H1 (cell line): ENCODE data around the gene RBM17. TPM values are rescaled to one million over a fixed set of nuclear protein-coding genes. Genes with fewer than 3 reads are reported as not detected.
"Not testable (repeated sequence)": the region's sequence is repeated elsewhere in the genome, so short reads cannot be mapped to it uniquely, and the experiment has no call there.

Experiments used
- CTCF ChIA-PET: fragments of 300-600 bp; sonication (Branson Sonifier 250); formaldehyde crosslinking; loops from one replicate; lab custom pipeline; 2021; ENCODE audit not compliant: partially characterized antibody; lab: Charles Lee
- POLR2A ChIA-PET: fragments of 300-600 bp; sonication (Branson Sonifier 250); formaldehyde crosslinking; loops from one replicate; lab custom pipeline; 2021; ENCODE audit warnings: inconsistent platforms; ENCODE audit not compliant: partially characterized antibody; lab: Charles Lee
- DNase-seq, 2 experiments: peaks; one replicate each; pipeline versions ENCODE4 v3.0.0 to v3.0.0-alpha.2; 2010 to 2022; ENCODE audit warnings: low spot score in 2 of 2, low read depth in 1 of 2, mixed read lengths in 1 of 2
- FAIRE-seq: peaks from 2 replicates; lab custom pipeline; 2011; peaks lifted over from hg19 to GRCh38; lab: Jason Lieb, UNC
- H2AFZ ChIP-seq: 2 replicates; pipeline ENCODE4 v1.8.1; 2012; ENCODE audit warnings: low read length, inconsistent platforms
- H2AK5ac ChIP-seq: 2 replicates; pipeline ENCODE4 v1.6.1; 2013; ENCODE audit warnings: low read depth, low read length
- H2BK120ac ChIP-seq: replicated peaks from 2 replicates; pipeline ENCODE3; 2013; ENCODE audit warnings: low read depth, low read length, inconsistent platforms
- H2BK12ac ChIP-seq: 2 replicates; pipeline ENCODE4 v1.6.1; 2013; ENCODE audit warnings: low read depth, low read length
- H2BK15ac ChIP-seq: 2 replicates; pipeline ENCODE4 v1.6.1; 2013; ENCODE audit warnings: low read length
- H2BK20ac ChIP-seq: 2 replicates; pipeline ENCODE4 v1.6.1; 2013; ENCODE audit warnings: low read length
- H2BK5ac ChIP-seq: 2 replicates; pipeline ENCODE4 v1.6.1; 2013; ENCODE audit warnings: low read depth, low read length
- H3K14ac ChIP-seq: 2 replicates; pipeline ENCODE4 v1.6.1; 2013; ENCODE audit warnings: inconsistent platforms; ENCODE audit not compliant: insufficient read length
- H3K18ac ChIP-seq: 2 replicates; pipeline ENCODE4 v1.6.1; 2013; ENCODE audit warnings: low read length; ENCODE audit errors: extremely low read depth
- H3K23ac ChIP-seq: 2 replicates; pipeline ENCODE4 v1.6.1; 2013; ENCODE audit warnings: inconsistent platforms; ENCODE audit not compliant: insufficient read length
- H3K23me2 ChIP-seq: 2 replicates; pipeline ENCODE4 v1.6.1; 2013; ENCODE audit warnings: low read depth, low read length
- H3K27ac ChIP-seq: 2 replicates; pipeline ENCODE4 v1.6.1; 2011; ENCODE audit warnings: low read depth, low read length, inconsistent platforms
- H3K27me3 ChIP-seq, 4 experiments: replicated peaks in 1 of 4; 1 replicate in 1 of 4; 2 replicates in 3 of 4; pipeline versions ENCODE4 v1.6.1 to v1.8.1; 2011 to 2013; ENCODE audit warnings: low read length in 3 of 4, mild to moderate bottlenecking in 3 of 4, inconsistent platforms in 2 of 4, mixed read lengths in 2 of 4, moderate library complexity in 1 of 4; ENCODE audit not compliant: control insufficient read depth in 3 of 4, insufficient read depth in 3 of 4; ENCODE audit errors: extremely low read depth in 1 of 4
- H3K36me3 ChIP-seq, 4 experiments: 2 replicates each; pipeline versions ENCODE4 v1.6.1 to v1.8.1; 2011 to 2013; ENCODE audit warnings: mild to moderate bottlenecking in 4 of 4, low read length in 3 of 4, moderate library complexity in 2 of 4, control low read depth in 1 of 4, inconsistent platforms in 1 of 4; ENCODE audit not compliant: insufficient read depth in 4 of 4, control insufficient read depth in 2 of 4
- H3K4ac ChIP-seq: replicated peaks from 2 replicates; pipeline ENCODE3; 2013; ENCODE audit warnings: low read length, low read depth, mixed read lengths, inconsistent platforms; ENCODE audit not compliant: insufficient read length
- H3K4me1 ChIP-seq, 4 experiments: replicated peaks in 1 of 4; 1 replicate in 1 of 4; 2 replicates in 3 of 4; pipeline versions ENCODE4 v1.6.1 to v1.8.1; 2011 to 2013; ENCODE audit warnings: low read length in 3 of 4, inconsistent platforms in 2 of 4, mixed read lengths in 1 of 4; ENCODE audit not compliant: insufficient read depth in 4 of 4, control insufficient read depth in 3 of 4
- H3K4me2 ChIP-seq, 2 experiments: 2 replicates each; pipeline versions ENCODE4 v1.6.1 to v1.8.1; 2011 to 2013; ENCODE audit warnings: low read depth in 2 of 2, low read length in 2 of 2, control low read depth in 1 of 2, inconsistent platforms in 1 of 2, mild to moderate bottlenecking in 1 of 2; ENCODE audit not compliant: insufficient read depth in 1 of 2
- H3K4me3 ChIP-seq, 4 experiments: fragments of 200-600, 300-600 bp in 1 of 4; sonication (generic), shearing (Covaris generic), sonication (Bioruptor Twin) in 1 of 4; 2 replicates each; pipeline versions ENCODE4 v1.5.1 to v1.8.1; 2011 to 2016; ENCODE audit warnings: low read length in 4 of 4, low read depth in 3 of 4, control low read depth in 2 of 4, inconsistent platforms in 2 of 4, mild to moderate bottlenecking in 2 of 4, mixed read lengths in 1 of 4, moderate library complexity in 1 of 4; ENCODE audit not compliant: insufficient read depth in 2 of 4; ENCODE audit errors: extremely low read depth in 1 of 4
- H3K56ac ChIP-seq: replicated peaks from 2 replicates; pipeline ENCODE3; 2013; ENCODE audit warnings: low read depth, mild to moderate bottlenecking, mixed read lengths, low read length, inconsistent platforms; ENCODE audit not compliant: insufficient read length
- H3K79me1 ChIP-seq: 2 replicates; pipeline ENCODE4 v1.6.1; 2013; ENCODE audit warnings: low read depth, low read length, control low read depth
- H3K79me2 ChIP-seq, 2 experiments: 2 replicates each; pipeline versions ENCODE4 v1.6.1 to v1.8.1; 2012 to 2013; ENCODE audit warnings: low read length in 2 of 2, mild to moderate bottlenecking in 2 of 2, inconsistent platforms in 1 of 2; ENCODE audit not compliant: insufficient read depth in 2 of 2, control insufficient read depth in 1 of 2
- H3K9ac ChIP-seq, 4 experiments: replicated peaks in 1 of 4; 1 replicate in 1 of 4; 2 replicates in 3 of 4; pipeline versions ENCODE4 v1.6.1 to v1.8.1; 2011 to 2013; ENCODE audit warnings: low read depth in 3 of 4, low read length in 3 of 4, control low read depth in 2 of 4, mild to moderate bottlenecking in 2 of 4, moderate library complexity in 2 of 4, inconsistent platforms in 1 of 4; ENCODE audit errors: extremely low read depth in 1 of 4
- H3K9me3 ChIP-seq, 2 experiments: 2 replicates each; pipeline versions ENCODE4 v1.6.1 to v1.8.1; 2012 to 2013; ENCODE audit warnings: mild to moderate bottlenecking in 2 of 2, moderate library complexity in 2 of 2, control low read depth in 1 of 2, inconsistent platforms in 1 of 2, low read depth in 1 of 2, low read length in 1 of 2, mixed read lengths in 1 of 2; ENCODE audit not compliant: insufficient read depth in 2 of 2
- H4K20me1 ChIP-seq, 2 experiments: replicated peaks in 1 of 2; 2 replicates each; pipeline versions ENCODE3 to v1.8.1; 2011 to 2013; ENCODE audit warnings: inconsistent platforms in 2 of 2, low read length in 2 of 2, mild to moderate bottlenecking in 1 of 2; ENCODE audit not compliant: insufficient read depth in 2 of 2, control insufficient read depth in 1 of 2
- H4K5ac ChIP-seq: 2 replicates; pipeline ENCODE4 v1.6.1; 2013; ENCODE audit warnings: low read length, low read depth, mixed read lengths, inconsistent platforms; ENCODE audit not compliant: insufficient read length
- H4K8ac ChIP-seq: 2 replicates; pipeline ENCODE4 v1.8.0; 2013; ENCODE audit warnings: mild to moderate bottlenecking, moderate library complexity, low read length, inconsistent platforms; ENCODE audit not compliant: insufficient read depth; ENCODE audit errors: extremely low read depth
- H4K91ac ChIP-seq: replicated peaks from 2 replicates; pipeline ENCODE3; 2013; ENCODE audit warnings: low read length, mixed read lengths, inconsistent platforms; ENCODE audit not compliant: insufficient read length
- CBX5 ChIP-seq: fragments of 300-800, 300-1000 bp; sonication (generic); IDR thresholded peaks from 2 replicates; pipeline ENCODE4 v1.7.1; 2016; ENCODE audit warnings: antibody characterized with exemption, low read length, low read depth
- NRF1 ChIP-seq: IDR thresholded peaks from 2 replicates; pipeline ENCODE4 v1.6.1; 2011; ENCODE audit warnings: mild to moderate bottlenecking, low read depth, low read length, improper control_type of control experiment
- RXRA ChIP-seq: IDR thresholded peaks from 2 replicates; pipeline ENCODE4 v1.6.1; 2011; ENCODE audit warnings: low read depth, mild to moderate bottlenecking, low read length, moderate library complexity; ENCODE audit not compliant: insufficient read depth
- WGBS, 2 experiments: shearing (Covaris generic) in 1 of 2; methylation state at CpG; one replicate each; pipeline versions ENCODE4 v1.1.6 to v1.1.7; 2013 to 2015; ENCODE audit warnings: low lambda C conversion rate in 2 of 2, mixed read lengths in 2 of 2, inconsistent platforms in 1 of 2, low coverage in 1 of 2, missing lambda C conversion rate in 1 of 2; ENCODE audit not compliant: insufficient replicate concordance in 2 of 2, insufficient coverage in 1 of 2, insufficient read length in 1 of 2; ENCODE audit errors: extremely low coverage in 1 of 2, missing lambda C conversion rate in 1 of 2; 5-methylcytosine and 5-hydroxymethylcytosine counted together
- polyA plus RNA-seq, 7 experiments: library from polyadenylated mRNA; depleted of rRNA in 3 of 7; stranded (reverse) in 5 of 7; unstranded in 2 of 7; fragments of >200 nt in 5 of 7; fragments of 200-250 nt in 2 of 7; gene quantifications; 1 replicate in 5 of 7; 2 replicates in 1 of 7; 4 replicates in 1 of 7; pipeline versions ENCODE4 v1.2.1 to v1.2.3, GENCODE V29; 2011 to 2013; ENCODE audit warnings: missing spikeins in 2 of 7, mixed read lengths in 2 of 7
- total RNA-seq: library from RNA; stranded (reverse); fragmentation: NEBNext Ultra II Directional; extraction: Animal tissue kit (Norgen Biotek cat#: 25700); gene quantifications from 2 replicates; pipeline ENCODE4 v1.2.1, GENCODE V29; 2021
- TF ChIP-seq, protein P1 (sequence below): IDR thresholded peaks from 2 replicates; pipeline ENCODE4 v1.6.1; 2012; ENCODE audit warnings: inconsistent platforms

RBM17 gene
- total and polyA plus RNA-seq, 2 of the 8 experiments (the other 6 are each of a cell fraction or from before 2014, with no cell fraction given): 15.7 to 128 TPM

DNA sequence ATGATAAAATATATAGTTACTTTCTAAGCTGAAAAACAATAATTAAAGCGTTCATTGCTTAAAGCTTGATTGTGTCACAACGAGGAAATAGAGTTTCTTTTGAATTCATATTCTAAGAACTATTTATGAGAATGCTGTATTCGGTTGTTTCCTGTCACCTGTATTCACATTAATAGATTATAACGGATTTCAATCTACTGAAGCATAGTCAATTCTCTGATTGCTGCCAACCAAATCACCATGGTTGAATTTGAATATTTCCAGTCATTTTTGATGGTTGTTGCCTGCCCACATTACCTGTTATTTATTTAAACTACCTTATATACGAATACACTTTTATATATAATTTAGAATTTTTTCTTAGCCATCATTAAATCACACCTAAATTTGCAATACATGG is 48.6 kb upstream of the RBM17 start (continued):
- TF ChIP-seq CBX5: no peak
- TF ChIP-seq, protein P1, sequence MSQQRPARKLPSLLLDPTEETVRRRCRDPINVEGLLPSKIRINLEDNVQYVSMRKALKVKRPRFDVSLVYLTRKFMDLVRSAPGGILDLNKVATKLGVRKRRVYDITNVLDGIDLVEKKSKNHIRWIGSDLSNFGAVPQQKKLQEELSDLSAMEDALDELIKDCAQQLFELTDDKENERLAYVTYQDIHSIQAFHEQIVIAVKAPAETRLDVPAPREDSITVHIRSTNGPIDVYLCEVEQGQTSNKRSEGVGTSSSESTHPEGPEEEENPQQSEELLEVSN: no peak
- no peak for TF ChIP-seq NRF1
- no peak for TF ChIP-seq RXRA

DNA sequence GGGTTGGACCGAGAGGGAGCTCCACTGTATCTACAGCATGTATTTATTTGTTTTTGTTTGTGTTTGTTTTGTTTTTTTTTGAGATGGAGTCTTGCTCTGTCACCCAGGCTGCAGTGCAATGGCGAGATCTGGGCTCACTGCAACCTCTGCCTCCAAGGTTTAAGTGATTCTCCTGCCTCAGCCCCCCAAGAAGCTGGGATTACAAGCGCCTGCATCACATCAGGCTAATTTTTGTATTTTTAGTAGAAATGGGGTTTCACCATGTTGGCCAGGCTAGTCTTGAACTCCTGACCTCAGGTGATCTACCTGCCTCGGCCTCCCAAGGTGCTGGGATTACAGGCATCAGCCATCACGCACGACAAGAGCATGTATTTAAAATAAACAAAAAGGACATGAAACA is 45.5 kb upstream of the RBM17 start:
- H4K91ac ChIP-seq, H2BK15ac ChIP-seq, FAIRE-seq, H4K20me1 ChIP-seq, H3K4me3 ChIP-seq, H2AK5ac ChIP-seq, H3K79me1 ChIP-seq, H2BK12ac ChIP-seq, H3K4me1 ChIP-seq, H3K23me2 ChIP-seq, POLR2A ChIA-PET, H3K14ac ChIP-seq, H3K23ac ChIP-seq, H2AFZ ChIP-seq, H4K8ac ChIP-seq, H3K27me3 ChIP-seq, H3K4me2 ChIP-seq, H3K9ac ChIP-seq, H3K4ac ChIP-seq, H3K27ac ChIP-seq, H2BK20ac ChIP-seq, H3K56ac ChIP-seq, H3K18ac ChIP-seq, H2BK120ac ChIP-seq, H3K9me3 ChIP-seq, H4K5ac ChIP-seq, H3K36me3 ChIP-seq, H2BK5ac ChIP-seq, DNase-seq, H3K79me2 ChIP-seq: not testable (repeated sequence)
- 89% methylated on average over 6 of the region's 6 CpGs; no CpG with 5 or more reads in 1 of the 2 experiments for WGBS, 2 experiments
- CTCF ChIA-PET: interaction anchor here (1.6 kb wide), 1 partner anchor 10 kb away, joined by 3 read pairs; no protein-coding TSS in a partner anchor
